CD1c-positive myeloid dendritic cell (primary cell): Measurements from ENCODE around the gene ACSL6.
A peak's percentile ranks its signal among the peaks of the same experiment; 100 is the strongest.

Experiments
- DNase-seq: peaks from one replicate; pipeline ENCODE4 v3.0.0-alpha.2; 2016; ENCODE audit errors: extremely low spot score

Gene ACSL6, protein sequence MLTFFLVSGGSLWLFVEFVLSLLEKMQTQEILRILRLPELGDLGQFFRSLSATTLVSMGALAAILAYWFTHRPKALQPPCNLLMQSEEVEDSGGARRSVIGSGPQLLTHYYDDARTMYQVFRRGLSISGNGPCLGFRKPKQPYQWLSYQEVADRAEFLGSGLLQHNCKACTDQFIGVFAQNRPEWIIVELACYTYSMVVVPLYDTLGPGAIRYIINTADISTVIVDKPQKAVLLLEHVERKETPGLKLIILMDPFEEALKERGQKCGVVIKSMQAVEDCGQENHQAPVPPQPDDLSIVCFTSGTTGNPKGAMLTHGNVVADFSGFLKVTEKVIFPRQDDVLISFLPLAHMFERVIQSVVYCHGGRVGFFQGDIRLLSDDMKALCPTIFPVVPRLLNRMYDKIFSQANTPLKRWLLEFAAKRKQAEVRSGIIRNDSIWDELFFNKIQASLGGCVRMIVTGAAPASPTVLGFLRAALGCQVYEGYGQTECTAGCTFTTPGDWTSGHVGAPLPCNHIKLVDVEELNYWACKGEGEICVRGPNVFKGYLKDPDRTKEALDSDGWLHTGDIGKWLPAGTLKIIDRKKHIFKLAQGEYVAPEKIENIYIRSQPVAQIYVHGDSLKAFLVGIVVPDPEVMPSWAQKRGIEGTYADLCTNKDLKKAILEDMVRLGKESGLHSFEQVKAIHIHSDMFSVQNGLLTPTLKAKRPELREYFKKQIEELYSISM

DNA sequence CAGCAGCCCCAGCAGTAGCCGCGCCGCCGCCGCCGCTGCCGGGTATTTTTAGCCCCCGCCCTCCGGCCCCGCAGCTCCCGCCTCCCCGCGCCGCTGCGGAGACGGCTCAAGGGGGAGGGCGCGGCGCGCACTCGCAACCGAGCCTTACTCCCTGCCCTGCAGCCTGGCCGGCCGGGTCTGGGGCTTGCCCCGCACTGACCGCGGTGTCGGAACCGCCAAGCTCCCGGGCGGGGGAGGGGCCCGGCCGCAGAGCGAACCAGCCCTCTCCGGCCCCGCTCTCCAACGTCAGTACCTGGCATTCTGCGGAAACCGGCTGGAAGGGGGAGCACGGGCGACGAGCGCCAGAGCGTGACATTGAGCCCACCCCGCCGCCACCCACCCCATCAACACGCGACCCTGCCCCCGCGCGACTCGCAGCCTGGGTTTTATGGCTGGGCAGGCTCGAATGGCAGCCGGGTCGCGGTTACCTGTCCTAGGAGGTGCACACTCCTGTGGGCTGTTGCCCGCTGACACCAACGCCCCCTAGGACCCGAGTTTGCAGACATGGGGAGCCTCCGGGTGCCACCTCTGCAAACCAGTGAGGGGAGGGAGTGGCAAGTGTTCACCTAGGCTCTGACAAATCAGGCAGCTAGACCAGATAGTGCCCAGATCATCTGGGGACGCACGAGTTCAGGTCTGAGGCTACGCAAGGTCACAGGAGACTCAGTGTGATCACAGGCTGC lies at the start of gene ACSL6:
ACSL6 (minus strand) TSS at position 37 of the 722 bp plus-strand sequence. CDS start 105 bp downstream, outside the sequence.
- peak; percentile 28 for DNase-seq

DNA sequence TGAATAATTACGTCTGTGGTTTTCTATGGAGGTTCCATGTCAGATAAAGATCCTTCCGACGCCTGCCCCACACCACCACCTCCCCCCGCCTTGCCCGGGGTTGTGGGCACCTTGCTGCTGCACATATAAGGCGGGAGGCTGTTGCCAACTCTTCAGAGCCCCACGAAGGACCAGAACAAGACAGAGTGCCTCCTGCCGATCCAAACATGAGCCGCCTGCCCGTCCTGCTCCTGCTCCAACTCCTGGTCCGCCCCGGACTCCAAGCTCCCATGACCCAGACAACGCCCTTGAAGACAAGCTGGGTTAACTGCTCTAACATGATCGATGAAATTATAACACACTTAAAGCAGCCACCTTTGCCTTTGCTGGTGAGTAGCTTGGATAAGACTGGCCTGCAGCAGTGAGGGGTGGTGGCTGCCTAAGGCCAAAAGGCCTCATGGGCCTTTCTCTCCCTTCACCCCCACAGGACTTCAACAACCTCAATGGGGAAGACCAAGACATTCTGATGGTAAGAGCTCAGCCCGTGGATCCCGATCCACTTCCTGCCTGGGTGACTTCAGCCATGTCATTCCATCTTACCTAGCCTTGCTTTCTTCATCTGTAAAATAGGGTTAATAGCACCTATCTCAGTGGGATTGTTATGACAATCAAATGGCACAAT lies 49.2 kb upstream of the ACSL6 start, which contains the start of gene IL3:
IL3 (plus strand) TSS at position 155 of the 661 bp plus-strand sequence; CDS start at position 207, 52 bp downstream.
- no peak for DNase-seq

DNA sequence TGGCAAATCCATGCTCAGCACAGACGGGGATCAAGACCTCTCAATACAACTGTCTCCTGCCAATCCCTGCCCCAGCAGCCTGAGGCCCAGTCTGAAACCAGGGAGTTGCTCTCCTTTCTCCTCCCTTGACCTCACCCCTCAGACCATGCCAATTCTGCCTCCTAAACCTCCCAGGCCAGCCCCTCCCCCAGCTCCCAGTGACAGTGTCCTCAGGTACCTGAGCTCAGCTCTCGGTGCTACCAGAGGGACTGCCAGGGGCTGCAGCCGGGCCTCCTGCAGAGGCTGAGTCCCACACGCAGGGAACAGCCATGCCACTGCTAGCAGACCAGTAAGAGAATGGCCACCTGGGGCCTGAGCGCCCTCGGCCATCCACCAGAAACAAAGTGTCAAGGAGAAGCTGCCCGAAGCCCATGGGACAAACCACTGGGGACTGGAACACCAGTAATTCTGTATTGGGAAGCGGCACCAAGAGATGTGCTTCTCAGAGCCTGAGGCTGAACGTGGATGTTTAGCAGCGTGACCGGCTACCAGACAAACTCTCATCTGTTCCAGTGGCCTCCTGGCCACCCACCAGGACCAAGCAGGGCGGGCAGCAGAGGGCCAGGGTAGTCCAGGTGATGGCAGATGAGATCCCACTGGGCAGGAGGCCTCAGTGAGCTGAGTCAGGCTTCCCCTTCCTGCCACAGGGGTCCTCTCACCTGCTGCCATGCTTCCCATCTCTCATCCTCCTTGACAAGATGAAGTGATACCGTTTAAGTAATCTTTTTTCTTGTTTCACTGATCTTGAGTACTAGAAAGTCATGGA lies 48.4 kb upstream of the ACSL6 start:
- DNase-seq = no peak

DNA sequence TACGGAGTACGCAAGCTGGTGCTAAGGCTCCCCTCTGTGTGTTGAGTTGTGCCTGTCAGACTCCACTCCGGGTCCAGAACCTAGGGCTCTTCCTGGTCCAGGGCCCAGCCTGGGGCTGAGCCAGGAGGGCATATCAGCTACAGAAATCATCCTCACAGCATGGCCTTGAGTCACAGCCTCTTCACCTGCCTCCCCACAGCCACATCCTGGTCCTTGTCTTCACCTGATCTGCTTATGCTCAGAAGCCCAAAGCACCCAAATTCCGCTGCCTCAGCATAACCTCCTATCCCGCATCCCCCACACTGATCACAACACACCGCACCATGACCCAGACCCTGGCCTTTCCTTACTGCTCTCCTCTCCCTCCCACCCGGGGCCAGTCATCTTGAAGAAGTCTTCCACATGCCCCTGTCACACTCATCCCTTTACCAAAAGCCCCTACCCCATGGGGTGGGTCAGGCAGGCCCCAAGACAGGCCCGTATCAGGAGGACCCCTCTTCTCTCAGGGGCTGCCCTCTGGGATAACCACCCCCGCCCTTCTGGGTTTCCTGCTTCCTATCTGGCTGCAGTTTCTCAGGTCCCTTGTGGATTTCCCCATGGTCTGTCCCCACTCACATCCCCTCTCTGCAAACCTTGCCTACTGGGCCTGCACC lies 47.7 kb upstream of the ACSL6 start:
- no peak for DNase-seq

DNA sequence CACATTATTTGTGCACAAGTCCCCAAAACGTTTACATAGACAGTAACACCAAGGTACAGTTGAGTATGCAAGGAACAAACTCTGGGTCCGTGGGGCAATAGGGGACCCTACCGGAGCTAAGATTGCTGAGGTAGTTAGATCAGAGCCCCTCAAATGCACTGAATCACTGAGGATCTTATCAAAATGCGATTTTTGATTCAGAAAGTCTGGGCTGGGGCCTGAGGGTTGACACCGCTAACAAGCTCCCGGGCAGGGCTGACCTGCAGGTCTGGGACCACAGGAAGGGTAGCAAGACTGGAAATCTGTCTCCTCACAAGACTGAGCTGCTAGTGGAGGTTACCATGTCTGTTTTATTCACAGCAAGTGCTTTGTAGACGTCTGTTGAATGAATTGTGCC lies 47.2 kb upstream of the ACSL6 start:
- DNase-seq = no peak

DNA sequence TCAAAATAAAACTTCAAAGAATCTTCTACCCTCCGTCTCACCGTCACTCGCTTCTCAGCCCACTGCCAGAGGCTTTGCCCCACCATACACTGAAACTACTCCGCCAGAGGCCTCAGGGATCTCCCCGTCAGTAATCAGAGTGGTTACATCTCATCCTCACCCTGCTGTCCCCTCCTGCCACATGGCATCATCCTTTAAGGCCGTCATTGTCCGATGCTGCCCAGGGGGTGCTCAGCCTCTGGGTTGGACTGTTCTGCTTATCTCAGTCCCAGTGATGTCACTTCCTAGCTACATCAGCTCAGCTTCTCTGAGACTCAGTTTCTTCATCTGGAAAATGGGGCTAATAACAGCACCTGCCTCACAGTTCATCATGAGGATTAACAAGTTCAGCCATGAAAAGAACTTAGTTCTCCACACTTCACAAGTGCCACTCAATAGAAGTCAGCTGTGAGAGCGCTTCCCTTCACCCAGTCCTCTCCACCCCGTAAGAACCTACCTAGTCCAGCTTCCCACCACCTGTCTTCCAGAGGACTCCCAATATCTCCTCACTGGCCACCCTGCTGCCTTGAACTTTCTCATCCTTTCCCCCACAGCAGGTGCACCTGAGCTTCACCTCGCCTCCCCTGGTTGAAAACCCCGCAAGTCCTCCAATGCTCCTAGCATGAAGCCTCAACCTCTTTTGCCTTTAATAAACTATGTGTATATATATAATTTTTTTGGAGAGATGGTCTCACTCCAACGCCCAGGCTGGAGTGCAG lies 46.2 kb upstream of the ACSL6 start:
- no peak for DNase-seq

DNA sequence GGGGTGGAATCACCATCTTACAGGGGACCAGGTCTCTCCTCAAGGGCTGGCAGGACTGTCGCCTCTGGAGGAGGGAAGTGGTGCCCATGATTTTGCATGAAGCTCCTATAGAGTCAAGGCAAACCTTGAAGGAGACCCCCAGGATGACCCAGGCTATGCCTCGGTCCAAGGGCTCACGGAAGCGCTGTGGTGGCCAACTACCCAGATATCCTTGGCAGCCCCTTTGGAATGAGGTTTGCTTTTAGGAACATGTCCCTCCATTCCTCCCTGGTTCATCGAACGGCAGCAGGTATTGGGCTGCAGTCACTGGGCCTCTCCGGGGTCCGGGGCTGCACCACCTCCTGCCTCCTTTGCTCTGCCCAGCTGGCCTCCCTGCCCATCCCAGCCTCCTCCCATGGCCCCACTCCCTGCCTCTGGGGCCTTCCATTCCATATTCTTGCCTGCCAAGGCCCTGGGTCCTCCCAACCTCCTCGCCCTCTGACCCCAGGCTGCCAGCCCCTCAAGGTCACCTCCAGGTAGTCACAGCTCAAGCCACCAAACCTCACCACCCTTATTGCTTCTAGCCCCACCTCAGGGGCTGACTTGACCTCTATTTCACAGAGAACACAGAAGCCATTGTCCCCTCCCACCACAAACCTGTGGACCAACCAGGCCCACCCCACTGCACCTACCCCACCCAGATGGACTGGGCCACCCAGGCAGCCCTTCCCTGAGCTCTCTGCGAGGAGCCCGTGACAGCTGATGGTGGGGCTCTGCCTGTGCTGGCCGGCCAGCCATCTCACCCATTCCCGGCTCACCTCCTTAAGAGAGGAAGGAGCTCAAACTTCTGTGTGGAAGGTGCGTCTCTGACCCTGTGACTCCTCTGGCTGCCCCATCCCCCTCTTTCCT lies 45.4 kb upstream of the ACSL6 start:
- DNase-seq = no peak

DNA sequence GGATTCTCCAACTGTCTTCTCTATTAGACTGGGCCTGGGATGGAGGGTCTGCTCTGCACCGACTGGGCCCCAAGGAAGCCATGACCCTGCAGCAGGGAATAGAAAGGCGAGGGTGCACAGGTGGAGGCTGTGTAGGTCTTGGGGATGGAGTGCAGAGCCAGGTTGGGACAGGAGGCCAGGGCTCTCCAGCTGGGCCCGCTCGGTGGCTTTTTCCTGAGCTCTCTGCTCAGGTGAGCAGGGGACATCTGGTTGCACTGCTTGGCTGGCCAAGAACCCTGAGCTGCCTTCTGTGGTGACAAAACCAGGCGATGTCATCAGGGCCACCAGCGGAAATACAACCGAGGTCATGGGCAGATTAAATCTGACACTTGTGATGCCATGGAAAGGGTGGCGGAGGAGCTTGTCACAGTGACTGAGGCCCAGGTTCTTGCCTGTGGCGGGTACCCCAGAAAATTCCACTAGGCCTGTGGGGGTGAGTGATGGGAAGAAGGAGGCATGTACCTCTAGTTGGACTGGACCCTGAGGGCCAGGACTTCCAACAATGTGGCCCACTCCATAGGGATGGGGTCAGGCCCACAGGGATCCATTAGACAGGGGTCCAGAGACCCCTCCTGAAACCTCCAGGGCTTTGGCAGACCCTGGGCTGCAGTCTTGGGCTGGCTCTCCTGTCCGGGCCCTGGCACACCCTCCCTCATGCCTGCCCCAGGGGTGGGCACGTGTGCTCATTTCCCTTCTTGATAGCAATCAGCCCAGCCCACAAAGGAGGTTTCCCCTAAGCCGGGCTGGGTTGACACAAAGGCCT lies 44.6 kb upstream of the ACSL6 start:
- DNase-seq = no peak

DNA sequence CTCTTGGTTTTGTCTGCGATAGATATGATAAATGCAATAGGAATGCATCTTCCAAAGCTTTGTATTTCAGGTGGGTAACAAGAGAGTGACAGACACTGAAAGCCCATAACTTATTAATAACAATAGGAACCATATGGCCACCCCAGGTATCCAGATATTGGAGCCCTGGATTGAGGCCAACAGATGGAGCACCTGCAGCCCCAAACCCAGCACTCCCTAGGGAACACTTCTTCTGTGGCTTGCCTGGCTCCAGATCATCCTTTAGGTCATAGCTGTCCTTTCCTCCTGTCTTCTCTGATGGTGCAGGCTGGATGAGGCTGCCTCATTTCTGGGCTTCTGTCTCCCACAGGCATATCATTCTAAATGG lies 44.0 kb upstream of the ACSL6 start:
- no peak for DNase-seq

DNA sequence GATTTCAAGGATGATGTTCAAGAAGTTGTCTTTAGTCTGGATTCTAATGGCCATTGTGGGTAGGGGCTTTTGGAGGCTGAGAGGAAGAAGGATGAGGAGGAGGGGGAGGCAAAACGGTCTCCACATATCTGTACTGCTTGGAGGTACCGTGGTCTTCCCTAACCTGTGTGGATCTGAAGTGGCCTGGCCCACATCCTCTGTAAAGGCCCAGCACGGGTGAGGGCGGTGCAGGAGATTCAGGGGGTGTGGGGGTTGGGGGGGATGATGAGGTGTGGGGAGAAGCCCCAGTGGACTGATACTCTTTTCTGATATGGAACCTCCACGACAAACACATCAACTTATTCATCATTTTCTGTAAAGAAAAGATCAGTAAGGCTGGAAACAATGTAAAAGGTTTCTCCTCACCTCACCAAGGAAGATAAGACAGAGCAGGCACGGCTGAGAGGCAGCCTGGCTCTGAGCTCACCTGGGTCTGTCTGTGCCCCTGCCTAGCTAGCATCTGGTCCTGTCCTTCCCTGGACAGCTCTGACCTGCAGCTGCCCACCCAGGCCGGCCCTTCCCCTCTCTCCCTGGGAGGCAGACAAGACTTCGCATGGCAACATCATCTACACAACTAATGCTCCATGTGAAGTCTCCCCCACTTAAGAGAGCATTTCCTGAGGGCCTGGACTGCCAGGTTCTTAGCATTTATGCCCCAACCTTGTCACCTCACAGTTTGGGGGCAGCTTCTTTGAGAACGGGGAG lies 43.4 kb upstream of the ACSL6 start:
- no peak for DNase-seq

DNA sequence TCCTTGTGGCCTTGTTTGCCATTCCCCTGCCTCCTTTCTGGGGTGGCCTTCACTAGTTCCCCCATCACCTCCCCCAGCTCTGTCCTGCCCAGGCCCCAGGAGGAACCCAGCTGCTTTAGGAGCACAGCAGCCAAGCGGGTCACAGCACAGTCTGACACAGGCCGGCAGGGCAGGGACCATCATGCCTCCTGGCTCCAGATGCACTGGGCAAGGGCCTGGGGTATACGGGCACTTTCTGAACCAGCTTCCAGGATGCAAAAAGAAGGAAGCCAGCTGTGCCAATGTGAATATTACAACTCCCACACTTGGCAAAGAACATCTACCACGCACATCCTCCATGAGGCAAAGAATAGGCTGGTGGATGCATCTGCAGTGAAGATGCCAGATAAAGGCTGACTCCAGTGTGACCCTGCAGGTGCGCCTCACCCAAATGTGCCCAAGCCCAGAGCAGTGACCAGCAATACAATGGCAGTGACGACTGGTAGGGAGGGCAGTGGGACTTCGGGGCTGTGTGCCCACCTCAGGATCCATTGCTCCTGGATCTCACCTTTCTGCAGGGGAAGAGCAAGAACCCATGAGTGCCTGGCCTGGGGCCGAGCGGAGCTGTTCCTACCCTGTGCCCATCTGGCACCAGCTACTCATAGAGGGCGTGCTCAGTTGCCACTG lies 42.7 kb upstream of the ACSL6 start:
- DNase-seq = no peak

DNA sequence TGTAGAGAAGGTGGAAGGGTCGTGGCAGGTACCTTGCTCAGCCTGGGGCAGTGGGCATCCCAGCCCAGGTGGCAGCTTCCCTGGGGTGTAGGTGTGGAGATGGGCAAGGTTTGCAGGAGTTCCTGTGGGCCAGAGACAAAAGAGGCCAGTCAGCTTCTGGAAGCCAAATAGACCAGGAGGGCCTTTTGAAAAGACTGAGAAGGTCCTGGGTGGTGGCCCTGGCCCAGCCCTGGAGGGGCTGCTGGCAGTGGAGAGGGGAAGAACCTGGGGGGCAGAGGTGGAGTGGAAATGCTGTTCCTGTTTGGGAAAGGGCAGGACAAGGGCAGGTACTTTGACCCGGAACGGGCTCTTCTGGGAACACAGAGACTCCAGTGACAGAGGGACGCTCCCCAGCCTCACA lies 42.0 kb upstream of the ACSL6 start:
- no peak for DNase-seq

DNA sequence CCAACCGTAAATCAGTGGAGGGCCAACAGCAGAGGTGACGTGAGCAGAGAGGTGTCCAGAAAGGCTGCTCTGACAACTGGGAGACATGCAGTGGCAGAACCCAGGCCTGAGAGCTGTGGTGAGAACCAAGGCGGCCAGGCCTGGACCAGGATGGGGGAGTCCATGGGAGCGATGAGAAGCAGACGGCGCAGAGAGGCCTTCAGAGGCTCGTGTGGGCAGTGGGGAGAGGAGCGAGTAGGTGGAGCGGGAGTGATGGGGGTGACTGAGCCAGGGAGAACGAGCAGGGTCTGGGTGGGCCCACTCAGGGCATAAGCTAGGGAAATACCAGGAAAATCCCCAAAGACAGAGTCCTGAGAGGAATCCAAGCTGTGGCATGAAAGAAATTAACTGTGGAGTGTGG lies 41.1 kb upstream of the ACSL6 start:
- DNase-seq = no peak

DNA sequence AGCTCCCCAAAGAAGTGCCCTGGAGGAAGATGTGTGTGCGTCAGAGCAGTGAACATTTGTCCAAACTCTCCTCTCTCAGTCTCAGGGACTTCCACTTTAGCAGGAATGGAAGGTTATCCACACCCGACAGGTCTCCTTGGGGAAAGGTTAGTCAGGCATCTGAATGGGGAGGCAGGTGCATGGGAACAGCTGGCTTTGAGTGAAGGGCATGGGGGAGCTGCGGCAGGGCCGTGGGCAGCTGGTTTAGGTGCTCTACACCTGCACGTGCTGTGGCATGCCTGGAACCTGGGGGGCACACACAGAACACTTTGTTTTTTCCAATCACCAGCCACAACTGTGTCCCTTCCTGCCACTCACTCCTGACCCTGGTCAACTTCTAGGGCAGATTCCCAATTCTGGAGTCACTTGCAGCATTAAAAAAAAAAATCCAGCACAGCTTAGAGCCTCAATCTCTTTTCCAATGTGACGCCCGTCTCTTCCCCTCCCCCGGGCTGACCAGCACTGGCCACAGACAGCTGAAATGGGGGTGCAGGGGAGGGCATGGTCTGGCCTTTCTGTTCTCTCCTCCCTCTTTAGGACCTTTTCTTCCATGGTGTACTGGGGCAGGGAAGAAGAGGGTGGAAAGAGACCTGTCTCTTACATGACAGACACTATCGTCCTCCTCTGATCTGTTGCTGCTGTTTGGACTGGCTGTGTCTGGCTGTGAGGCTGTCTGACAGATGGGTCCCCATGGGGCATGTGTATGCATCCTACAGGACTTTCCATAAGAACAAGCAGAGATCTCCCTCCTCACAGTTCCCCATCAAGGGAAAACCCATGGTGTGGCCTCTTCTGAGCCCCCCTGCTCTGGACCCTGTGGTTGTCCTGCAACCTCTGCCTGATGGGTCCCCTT lies 39.4 kb upstream of the ACSL6 start:
- DNase-seq = no peak

DNA sequence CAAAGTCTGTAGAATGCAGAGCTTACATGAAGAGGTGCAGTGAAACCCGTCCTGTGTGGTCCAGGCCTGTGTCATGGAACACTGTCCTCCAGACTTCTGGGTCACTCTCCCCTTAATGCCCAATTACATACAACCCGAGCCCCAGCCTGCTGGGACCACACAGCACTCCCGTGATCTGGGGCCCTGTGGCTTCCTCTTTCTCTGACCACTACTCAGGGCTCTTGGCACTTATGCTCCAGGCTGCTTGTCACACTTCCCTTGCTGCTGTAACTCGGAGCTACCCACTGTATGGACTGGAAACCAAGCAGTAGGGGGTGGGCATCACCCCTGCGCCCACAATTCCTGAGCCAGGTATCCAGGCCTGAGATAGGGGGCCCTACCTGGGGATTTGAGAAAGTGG lies 38.7 kb upstream of the ACSL6 start:
- DNase-seq = peak; percentile 69

DNA sequence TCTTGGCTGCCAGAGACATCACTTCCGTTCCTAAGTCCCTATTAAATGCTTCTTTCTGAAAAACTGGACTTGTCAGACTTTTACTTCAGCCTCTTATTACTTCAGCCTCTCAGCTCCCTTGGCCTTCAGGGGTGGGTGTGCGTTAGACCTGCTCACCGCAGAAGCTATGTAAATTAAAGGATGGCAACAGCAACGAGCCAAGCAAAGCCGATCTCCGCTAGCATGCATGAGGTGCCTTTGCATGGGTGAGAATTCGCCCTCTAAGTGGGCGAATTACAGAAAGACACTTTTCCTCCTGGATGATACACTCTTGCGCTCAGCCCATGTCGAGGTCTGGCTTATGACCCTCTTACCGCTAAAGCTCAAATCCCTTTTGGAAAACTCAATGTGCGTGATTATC lies 38.1 kb upstream of the ACSL6 start:
- no peak for DNase-seq
